ENCODE measurements around the gene ZFPL1. TPM values are rescaled to one million over a fixed set of nuclear protein-coding genes. Genes with fewer than 3 reads are reported as not detected.

Gene ZFPL1
- total RNA-seq, 1 donor from 2014 or later, result 53.3 TPM

GRCh38 chr11:65057526-65057925 lies 26.5 kb upstream of the ZFPL1 start:
- H3K27ac Mint-ChIP-seq (ENCODE audit: unreplicated experiment), result no peak overlapping the region
- no peak for DNase-seq (ENCODE audit: low spot score)
- H3K27me3 Mint-ChIP-seq (ENCODE audit: low read depth), result peaks cover 12% of the 10 kb centered on the region
- no peaks in the 10 kb centered on the region for H3K9me3 Mint-ChIP-seq (ENCODE audit: low read depth)
- H3K4me3 Mint-ChIP-seq (ENCODE audit: unreplicated experiment), result no peak overlapping the region
- no peaks in the 10 kb centered on the region for H3K4me1 Mint-ChIP-seq (ENCODE audit: low read depth)
- no peaks in the 10 kb centered on the region for H3K36me3 Mint-ChIP-seq (ENCODE audit: low read depth)
- no peak for TF ChIP-seq CTCF (IDR thresholded peaks at IDR 0.05)

GRCh38 chr11:65058012-65058411 lies 26.0 kb upstream of the ZFPL1 start:
- no peak for DNase-seq (ENCODE audit: low spot score)
- no peaks in the 10 kb centered on the region for H3K36me3 Mint-ChIP-seq (ENCODE audit: low read depth)
- H3K4me1 Mint-ChIP-seq (ENCODE audit: low read depth), result no peaks in the 10 kb centered on the region
- peaks cover 12% of the 10 kb centered on the region for H3K27me3 Mint-ChIP-seq (ENCODE audit: low read depth)
- H3K4me3 Mint-ChIP-seq (ENCODE audit: unreplicated experiment), result no peak overlapping the region
- H3K9me3 Mint-ChIP-seq (ENCODE audit: low read depth), result no peaks in the 10 kb centered on the region
- TF ChIP-seq CTCF (IDR thresholded peaks at IDR 0.05), result no peak
- H3K27ac Mint-ChIP-seq (ENCODE audit: unreplicated experiment), result no peak overlapping the region

GRCh38 chr11:65058419-65059054 lies 25.5 kb upstream of the ZFPL1 start, which contains the start of gene NAALADL1:
Gene NAALADL1 (minus strand): TSS chr11:65058553. CDS start chr11:65058521, 32 bp downstream.
- Mint-ChIP-seq H3K27ac (ENCODE audit: unreplicated experiment) (no peak within 1 kb of the TSS), H3K36me3 (ENCODE audit: low read depth) (no peaks in the 10 kb centered on the region), H3K4me1 (ENCODE audit: low read depth) (no peaks in the 10 kb centered on the region), H3K9me3 (ENCODE audit: low read depth) (no peaks in the 10 kb centered on the region), H3K27me3 (ENCODE audit: low read depth) (peaks cover 8% of the 10 kb centered on the region), H3K4me3 (ENCODE audit: unreplicated experiment) (no peak within 1 kb of the TSS)
- no peak for TF ChIP-seq CTCF (IDR thresholded peaks at IDR 0.05)
- no peak for DNase-seq (ENCODE audit: low spot score)

GRCh38 chr11:65059523-65059922 lies 24.5 kb upstream of the ZFPL1 start:
- no peak for TF ChIP-seq CTCF (IDR thresholded peaks at IDR 0.05)
- Mint-ChIP-seq H3K27ac (ENCODE audit: unreplicated experiment) (no peak overlapping the region), H3K9me3 (ENCODE audit: low read depth) (no peaks in the 10 kb centered on the region), H3K36me3 (ENCODE audit: low read depth) (no peaks in the 10 kb centered on the region), H3K27me3 (ENCODE audit: low read depth) (no peaks in the 10 kb centered on the region), H3K4me3 (ENCODE audit: unreplicated experiment) (no peak overlapping the region), H3K4me1 (ENCODE audit: low read depth) (no peaks in the 10 kb centered on the region)
- no peak for DNase-seq (ENCODE audit: low spot score)

GRCh38 chr11:65059959-65060824 lies 23.8 kb upstream of the ZFPL1 start:
- no peaks in the 10 kb centered on the region for H3K27me3 Mint-ChIP-seq (ENCODE audit: low read depth)
- no peak overlapping the region for H3K27ac Mint-ChIP-seq (ENCODE audit: unreplicated experiment)
- H3K4me3 Mint-ChIP-seq (ENCODE audit: unreplicated experiment), result no peak overlapping the region
- no peak for DNase-seq (ENCODE audit: low spot score)
- no peaks in the 10 kb centered on the region for H3K36me3 Mint-ChIP-seq (ENCODE audit: low read depth)
- no peaks in the 10 kb centered on the region for H3K4me1 Mint-ChIP-seq (ENCODE audit: low read depth)
- no peak for TF ChIP-seq CTCF (IDR thresholded peaks at IDR 0.05)
- no peaks in the 10 kb centered on the region for H3K9me3 Mint-ChIP-seq (ENCODE audit: low read depth)

Data from chondrocyte (in vitro differentiated cells).